Suprapubic skin (tissue), 4 donors: ENCODE data around the gene PSMB8. TPM values are rescaled to one million over a fixed set of nuclear protein-coding genes. Genes with fewer than 3 reads are reported as not detected.

Experiments used
- DNase-seq, 2 donors: peaks; one replicate each; pipeline ENCODE4 v3.0.0-alpha.2; 2019; ENCODE audit warnings: low spot score in 2 of 2
- H3K27ac ChIP-seq: fragments of 200-600 bp; sonication (generic); one replicate; pipeline ENCODE4 v1.5.1; 2019
- H3K27me3 ChIP-seq: fragments of 200-600 bp; sonication (generic); one replicate; pipeline ENCODE4 v1.5.1; 2019
- H3K36me3 ChIP-seq: fragments of 200-600 bp; sonication (generic); one replicate; pipeline ENCODE4 v1.5.1; 2019
- H3K4me1 ChIP-seq: fragments of 200-600 bp; sonication (generic); one replicate; pipeline ENCODE4 v1.5.1; 2019
- H3K4me3 ChIP-seq: fragments of 200-600 bp; sonication (generic); one replicate; pipeline ENCODE4 v1.5.1; 2019; ENCODE audit warnings: mild to moderate bottlenecking
- H3K9me3 ChIP-seq: fragments of 200-600 bp; sonication (generic); one replicate; pipeline ENCODE4 v1.5.1; 2019
- EP300 ChIP-seq: sonication (generic); formaldehyde crosslinking; IDR thresholded peaks from one replicate; pipeline ENCODE4 v1.6.1; 2017; ENCODE audit warnings: antibody characterized with exemption
- POLR2A ChIP-seq, 2 donors: fragments of 450-650 bp; IDR thresholded peaks; one replicate each; pipeline ENCODE4 v1.6.1; 2017; ENCODE audit warnings: antibody characterized with exemption in 2 of 2, mild to moderate bottlenecking in 2 of 2, moderate library complexity in 2 of 2
- POLR2AphosphoS5 ChIP-seq, 3 donors: sonication (generic); formaldehyde crosslinking; IDR thresholded peaks; one replicate each; pipeline ENCODE4 v1.6.1; 2017; ENCODE audit warnings: antibody characterized with exemption in 3 of 3
- WGBS: methylation state at CpG from one replicate; pipeline ENCODE4 v1.1.5; 2018; 5-methylcytosine and 5-hydroxymethylcytosine counted together
- total RNA-seq, 4 donors: library from RNA; depleted of rRNA; stranded (reverse); fragments of >200 nt; gene quantifications; one replicate each; pipeline ENCODE4 v1.1.0, GENCODE V29; 2016
- TF ChIP-seq, protein P1 (sequence below), 2 donors: fragments of 200-600 bp in 1 of 2; fragments of 450-650 bp in 1 of 2; sonication (generic) in 1 of 2; IDR thresholded peaks; one replicate each; pipeline ENCODE4 v1.5.1; 2016 to 2019; ENCODE audit warnings: antibody characterized with exemption in 2 of 2, mild to moderate bottlenecking in 1 of 2, moderate library complexity in 1 of 2

PSMB8 gene
- total RNA-seq, 4 donors from 2014 or later: 43.6 to 62.7 (median 49.0) TPM

- 64% methylated on average over 10 of the region's 10 CpGs for WGBS
- Histone ChIP-seq H3K36me3 (no peaks in the 10 kb centered on the region), H3K27me3 (peaks cover 8% of the 10 kb centered on the region), H3K9me3 (no peaks in the 10 kb centered on the region), H3K4me3 (no peak overlapping the region), H3K27ac (no peak overlapping the region), H3K4me1 (peaks cover 8% of the 10 kb centered on the region)
- TF ChIP-seq POLR2AphosphoS5 (IDR thresholded peaks at IDR 0.05): no peak
- TF ChIP-seq, protein P1, sequence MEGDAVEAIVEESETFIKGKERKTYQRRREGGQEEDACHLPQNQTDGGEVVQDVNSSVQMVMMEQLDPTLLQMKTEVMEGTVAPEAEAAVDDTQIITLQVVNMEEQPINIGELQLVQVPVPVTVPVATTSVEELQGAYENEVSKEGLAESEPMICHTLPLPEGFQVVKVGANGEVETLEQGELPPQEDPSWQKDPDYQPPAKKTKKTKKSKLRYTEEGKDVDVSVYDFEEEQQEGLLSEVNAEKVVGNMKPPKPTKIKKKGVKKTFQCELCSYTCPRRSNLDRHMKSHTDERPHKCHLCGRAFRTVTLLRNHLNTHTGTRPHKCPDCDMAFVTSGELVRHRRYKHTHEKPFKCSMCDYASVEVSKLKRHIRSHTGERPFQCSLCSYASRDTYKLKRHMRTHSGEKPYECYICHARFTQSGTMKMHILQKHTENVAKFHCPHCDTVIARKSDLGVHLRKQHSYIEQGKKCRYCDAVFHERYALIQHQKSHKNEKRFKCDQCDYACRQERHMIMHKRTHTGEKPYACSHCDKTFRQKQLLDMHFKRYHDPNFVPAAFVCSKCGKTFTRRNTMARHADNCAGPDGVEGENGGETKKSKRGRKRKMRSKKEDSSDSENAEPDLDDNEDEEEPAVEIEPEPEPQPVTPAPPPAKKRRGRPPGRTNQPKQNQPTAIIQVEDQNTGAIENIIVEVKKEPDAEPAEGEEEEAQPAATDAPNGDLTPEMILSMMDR (IDR thresholded peaks at IDR 0.05): no peak
- no peak for DNase-seq
These were observed 22.0 kb upstream of the PSMB8 start for GRCh38 chr6:32865724-32866443.

DNA sequence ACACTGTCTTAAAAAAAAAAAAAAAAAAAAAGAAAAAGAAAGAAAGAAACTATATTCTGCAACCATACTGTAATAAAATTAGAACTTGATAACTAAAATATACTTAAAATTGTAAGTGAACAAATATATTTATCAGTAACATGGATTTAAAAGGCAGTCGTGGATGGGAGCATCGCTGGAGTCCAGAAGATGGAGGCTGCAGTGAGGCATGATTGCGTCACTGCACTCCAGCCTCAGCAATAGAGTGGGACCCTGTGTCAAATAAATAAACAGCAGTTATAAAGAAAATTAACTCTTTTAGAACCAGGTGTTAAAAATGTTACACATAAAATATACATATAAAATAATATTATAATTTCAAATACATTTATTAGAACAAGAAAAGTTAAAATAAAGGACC lies 18.9 kb upstream of the PSMB8 start:
- TF ChIP-seq POLR2AphosphoS5 (IDR thresholded peaks at IDR 0.05) (no peak), EP300 (no peak), POLR2A (IDR thresholded peaks at IDR 0.05) (no peak)
- TF ChIP-seq, protein P1 (IDR thresholded peaks at IDR 0.05): no peak
- no peaks in the 10 kb centered on the region for H3K9me3 ChIP-seq
- no peak overlapping the region for H3K4me3 ChIP-seq
- 84% methylated on average over 3 of the region's 3 CpGs for WGBS
- H3K4me1 ChIP-seq: peaks cover 9% of the 10 kb centered on the region
- no peak overlapping the region for H3K27ac ChIP-seq
- peaks cover 17% of the 10 kb centered on the region for H3K36me3 ChIP-seq
- no peaks in the 10 kb centered on the region for H3K27me3 ChIP-seq
- DNase-seq: no peak

- no peak for TF ChIP-seq POLR2AphosphoS5 (IDR thresholded peaks at IDR 0.05)
- TF ChIP-seq, protein P1 (IDR thresholded peaks at IDR 0.05): no peak
- H3K36me3 ChIP-seq: peaks cover 22% of the 10 kb centered on the region
- peaks cover 14% of the 10 kb centered on the region for H3K4me1 ChIP-seq
- no peak for DNase-seq
- no peak overlapping the region for H3K4me3 ChIP-seq
- 80% methylated on average over 1 of the region's 1 CpG for WGBS
- H3K9me3 ChIP-seq: no peaks in the 10 kb centered on the region
- no peaks in the 10 kb centered on the region for H3K27me3 ChIP-seq
- H3K27ac ChIP-seq: no peak overlapping the region
These were observed 16.8 kb upstream of the PSMB8 start for GRCh38 chr6:32860674-32861073.

- no peak for DNase-seq
- peaks cover 22% of the 10 kb centered on the region for H3K36me3 ChIP-seq
- no peaks in the 10 kb centered on the region for H3K9me3 ChIP-seq
- H3K27ac ChIP-seq: no peak overlapping the region
- no peaks in the 10 kb centered on the region for H3K27me3 ChIP-seq
- peaks cover 26% of the 10 kb centered on the region for H3K4me1 ChIP-seq
- 92% methylated on average over 5 of the region's 5 CpGs for WGBS
- TF ChIP-seq POLR2A (IDR thresholded peaks at IDR 0.05) (no peak), EP300 (no peak), POLR2AphosphoS5 (IDR thresholded peaks at IDR 0.05) (no peak)
- TF ChIP-seq, protein P1 (IDR thresholded peaks at IDR 0.05): no peak
- H3K4me3 ChIP-seq: no peak overlapping the region
These were observed 14.3 kb upstream of the PSMB8 start for GRCh38 chr6:32858194-32858593.

DNA sequence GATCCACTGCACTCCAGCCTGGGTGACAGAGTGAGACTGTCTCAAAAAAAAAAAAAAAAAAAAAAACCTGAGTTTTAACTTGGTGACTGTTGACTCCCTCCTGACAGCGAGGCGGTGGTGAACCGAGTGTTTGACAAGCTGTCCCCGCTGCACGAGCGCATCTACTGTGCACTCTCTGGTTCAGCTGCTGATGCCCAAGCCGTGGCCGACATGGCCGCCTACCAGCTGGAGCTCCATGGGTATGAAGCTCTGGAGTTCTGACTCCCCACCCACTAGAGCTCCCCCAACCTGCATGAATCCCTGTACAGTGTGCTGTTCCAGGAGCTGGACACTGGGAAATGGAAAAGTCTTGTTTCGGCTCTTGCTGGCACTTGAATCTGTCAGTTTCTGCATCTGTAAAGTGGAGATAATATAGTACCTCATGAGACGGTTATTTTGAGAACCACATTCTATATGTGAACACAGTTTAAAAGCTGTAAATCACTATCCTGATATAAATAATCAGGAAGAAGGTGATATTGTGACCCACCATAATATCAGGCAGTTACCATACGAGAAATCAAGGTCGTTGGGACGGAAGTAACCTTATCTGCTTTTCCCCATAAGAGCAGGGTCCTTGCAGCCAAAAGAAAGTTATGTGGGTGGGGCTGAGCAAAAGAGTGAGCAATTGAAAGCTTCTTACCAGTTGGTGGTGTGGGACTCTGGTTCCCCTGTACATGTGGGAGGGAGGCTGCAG lies 13.5 kb upstream of the PSMB8 start:
- no peak overlapping the region for H3K27ac ChIP-seq
- no peak for DNase-seq
- H3K4me1 ChIP-seq: peaks cover 31% of the 10 kb centered on the region
- H3K36me3 ChIP-seq: peaks cover 22% of the 10 kb centered on the region
- H3K9me3 ChIP-seq: no peaks in the 10 kb centered on the region
- TF ChIP-seq, protein P1 (IDR thresholded peaks at IDR 0.05): no peak
- TF ChIP-seq EP300 (no peak), POLR2AphosphoS5 (IDR thresholded peaks at IDR 0.05) (no peak), POLR2A (IDR thresholded peaks at IDR 0.05) (no peak)
- 90% methylated on average over 14 of the region's 14 CpGs for WGBS
- no peaks in the 10 kb centered on the region for H3K27me3 ChIP-seq
- no peak overlapping the region for H3K4me3 ChIP-seq
